HG03354 (cell line): ENCODE measurements around the gene ELMOD3.
"Not testable (repeated sequence)": the region's sequence is repeated elsewhere in the genome, so short reads cannot be mapped to it uniquely, and the experiment has no call there.

ENCODE experiments used
- ATAC-seq: cut with Tn5 transposase; IDR thresholded peaks from one replicate; pipeline ENCODE4 v1.9.1; 2021; ENCODE audit warnings: mild to moderate bottlenecking; ENCODE audit not compliant: unreplicated experiment, poor library complexity, severe bottlenecking

The ELMOD3 gene

DNA sequence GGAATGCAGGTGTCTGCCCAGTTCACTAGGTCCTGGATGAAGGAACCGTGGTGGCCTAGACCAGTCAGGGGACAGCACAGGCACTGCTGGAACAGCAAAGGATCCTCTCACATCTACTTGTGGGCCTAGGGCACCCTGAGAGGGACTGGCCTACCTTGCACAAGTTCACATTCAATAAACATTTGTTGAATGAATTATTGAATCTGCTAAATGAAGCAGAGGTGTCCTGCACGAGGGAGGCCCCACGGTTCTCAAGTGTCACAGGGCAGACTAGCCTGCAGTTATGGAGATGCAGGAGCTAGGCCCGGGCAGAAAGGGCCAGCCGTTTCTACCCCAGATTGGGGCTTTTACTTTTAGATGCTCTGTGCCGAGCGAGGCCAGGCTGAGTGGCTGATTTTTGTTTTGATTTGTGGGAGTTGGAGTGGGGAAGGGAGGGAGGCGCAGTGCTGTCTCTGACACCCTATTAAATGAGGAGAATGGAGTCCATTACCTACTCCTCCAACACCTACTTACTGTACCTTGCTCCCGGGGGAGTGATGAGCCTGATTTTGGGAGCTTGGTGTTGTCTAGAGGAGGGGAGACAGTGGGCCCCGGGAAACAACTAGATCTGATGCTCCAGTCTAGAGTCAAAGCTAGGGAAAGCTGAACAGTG lies 82.4 kb downstream of the ELMOD3 start:
- no peak for ATAC-seq

DNA sequence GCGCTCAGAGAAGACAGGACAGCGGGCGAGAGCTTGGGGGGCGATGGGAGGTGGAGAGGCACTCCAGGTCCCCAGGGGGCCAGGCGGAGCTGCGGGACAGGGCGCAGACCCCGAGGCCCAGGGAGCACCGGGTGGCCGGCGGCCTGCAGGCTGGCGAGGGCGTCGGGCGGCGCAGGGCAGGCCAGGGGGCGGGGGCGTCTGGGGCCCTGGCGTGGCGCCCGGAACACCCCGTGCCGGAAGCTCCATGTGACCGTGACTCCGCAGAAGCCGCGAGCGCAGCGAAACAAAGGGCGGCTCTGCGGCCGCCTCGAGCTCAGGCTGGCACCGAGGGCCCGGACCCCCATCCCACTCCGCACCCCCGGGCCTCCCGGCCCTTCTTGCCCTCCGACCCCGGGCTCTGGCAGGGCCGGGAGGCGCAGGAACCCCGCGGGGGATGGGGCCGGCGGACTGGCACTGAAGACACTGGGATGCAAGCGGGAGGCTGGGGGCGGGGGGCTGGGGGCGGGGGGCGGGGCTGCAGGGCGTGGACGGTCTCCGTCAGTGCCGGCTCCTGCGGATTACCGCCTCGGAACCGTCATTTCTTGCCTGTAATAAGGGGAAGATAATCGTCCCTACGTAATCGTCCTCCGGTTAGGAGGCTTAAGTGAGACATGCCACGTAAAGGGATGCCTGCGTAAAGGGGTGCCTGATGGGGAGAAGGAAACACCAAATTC lies 83.1 kb downstream of the ELMOD3 start:
- ATAC-seq = peak; percentile 90

DNA sequence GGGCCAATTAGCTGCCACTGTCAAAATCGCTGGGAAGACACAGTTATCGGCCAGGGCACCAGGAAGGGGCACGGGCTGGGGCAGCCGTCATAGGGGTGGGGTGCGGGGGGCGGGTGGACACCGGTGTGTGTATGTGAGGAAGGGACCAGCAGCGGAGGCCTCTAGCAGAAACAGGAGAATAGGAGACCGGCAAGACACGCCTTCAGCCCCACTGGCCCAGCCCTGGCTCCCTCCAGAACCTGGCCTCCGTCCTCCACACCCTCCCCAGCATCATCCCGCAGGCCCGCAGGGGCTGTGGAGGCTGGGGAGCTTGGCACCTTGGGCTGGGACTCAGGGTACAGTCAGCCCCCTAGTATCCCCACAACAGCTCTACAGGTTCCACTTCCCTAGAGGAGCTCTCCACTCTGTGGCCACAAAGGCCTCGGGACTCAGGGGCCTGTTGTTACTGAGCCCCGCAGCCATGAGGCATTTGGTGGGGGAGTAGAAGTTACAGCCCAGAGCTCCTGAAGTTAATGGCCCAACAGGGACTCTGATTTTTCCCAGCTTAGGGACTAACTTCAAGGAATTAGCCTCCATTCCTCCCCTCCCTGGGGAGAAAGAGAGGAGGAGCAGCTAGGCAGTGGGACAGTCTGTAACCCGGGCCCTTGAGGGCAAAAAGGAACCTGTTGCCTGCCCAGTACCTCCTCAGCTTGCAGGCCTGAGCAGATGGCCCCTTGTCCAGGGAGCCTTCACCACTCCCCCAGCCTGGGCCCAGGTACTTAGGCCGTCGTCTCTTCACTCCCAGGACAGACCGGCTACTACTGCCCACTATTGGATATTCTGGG lies 83.8 kb downstream of the ELMOD3 start:
- no peak for ATAC-seq

DNA sequence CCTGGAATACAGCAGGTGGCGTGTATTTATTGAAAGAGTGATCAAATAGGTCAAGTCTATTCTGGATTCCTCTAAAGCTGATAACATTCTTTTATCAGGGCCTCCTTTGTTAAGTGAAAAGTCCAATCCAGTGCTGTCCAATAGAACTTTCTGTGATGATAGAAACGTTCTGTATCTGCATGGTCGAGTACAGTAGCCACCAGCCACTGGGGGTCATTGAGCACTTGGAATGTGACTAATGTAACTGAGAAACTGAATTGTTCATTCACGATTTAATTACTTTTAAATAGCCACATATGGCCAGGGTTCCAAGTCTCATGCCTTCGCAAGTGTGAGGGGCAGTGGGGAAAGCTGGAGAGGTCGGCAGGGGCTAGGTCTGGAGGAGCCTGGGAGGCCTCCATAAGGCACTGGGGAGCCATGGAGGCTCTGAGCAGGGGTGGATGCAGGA lies 84.5 kb downstream of the ELMOD3 start:
- no peak for ATAC-seq

DNA sequence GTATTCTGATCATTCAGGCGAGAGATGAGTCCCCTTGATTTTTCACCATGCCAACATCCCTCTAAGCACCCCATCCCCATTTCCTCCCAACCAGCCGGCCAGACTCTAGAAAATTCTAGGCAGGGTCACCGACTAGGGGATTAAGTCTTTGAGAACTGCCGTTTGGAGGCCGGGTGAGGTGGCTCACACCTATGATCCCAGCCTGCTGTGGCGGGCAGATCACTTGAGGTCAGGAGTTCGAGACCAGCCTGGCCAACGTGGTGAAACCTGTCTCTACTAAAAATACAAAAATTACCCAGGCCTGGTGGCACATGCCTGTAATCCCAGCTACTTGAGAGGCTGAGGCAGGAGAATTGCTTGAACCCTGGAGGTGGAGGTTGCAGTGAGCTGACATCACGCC lies 85.0 kb downstream of the ELMOD3 start:
- ATAC-seq = not testable (repeated sequence)

- ATAC-seq = no peak
These were observed 85.4 kb downstream of the ELMOD3 start for GRCh38 chr2:85439986-85440385.

- no peak for ATAC-seq
These were observed 86.2 kb downstream of the ELMOD3 start for GRCh38 chr2:85440729-85441128.
